SU-DHL-6 (cell line): ENCODE data around the gene OR7A5.

Experiments
- H2AFZ ChIP-seq: fragments of 200-600 bp; sonication (generic); 2 replicates; pipeline ENCODE4 v1.6.1; 2014; ENCODE audit warnings: low read depth, mild to moderate bottlenecking, moderate library complexity, mixed read lengths, antibody characterized with exemption, low read length; ENCODE audit not compliant: severe bottlenecking
- H3F3A ChIP-seq: fragments of 200-600 bp; shearing (Covaris generic); 2 replicates; pipeline ENCODE4 v1.6.0; 2016; ENCODE audit warnings: antibody characterized with exemption, mild to moderate bottlenecking; ENCODE audit not compliant: insufficient read depth
- H3K27ac ChIP-seq: fragments of 200-600 bp; sonication (generic); 2 replicates; pipeline ENCODE4 v1.5.1; 2016; ENCODE audit warnings: low read depth, mild to moderate bottlenecking, low read length, moderate library complexity, mixed read lengths
- H3K27me3 ChIP-seq: fragments of 200-600 bp; sonication (generic), shearing (Covaris generic); 2 replicates; pipeline ENCODE4 v1.6.0; 2014; ENCODE audit warnings: mild to moderate bottlenecking, low read length
- H3K36me3 ChIP-seq: fragments of 200-600 bp; sonication (generic); 2 replicates; pipeline ENCODE4 v1.6.1; 2014; ENCODE audit warnings: mild to moderate bottlenecking, low read length, mixed read lengths
- H3K4me2 ChIP-seq: fragments of 300-600, 200-600 bp; shearing (Covaris generic), sonication (generic); 2 replicates; pipeline ENCODE4 v1.6.0; 2014; ENCODE audit warnings: low read length, low read depth, mild to moderate bottlenecking; ENCODE audit not compliant: poor library complexity, severe bottlenecking
- H3K4me3 ChIP-seq: fragments of 200-600 bp; sonication (generic); 2 replicates; pipeline ENCODE4 v1.5.1; 2014; ENCODE audit warnings: antibody characterized with exemption, low read length, mild to moderate bottlenecking, mixed read lengths; ENCODE audit not compliant: insufficient read depth, poor library complexity, severe bottlenecking
- H3K79me2 ChIP-seq: fragments of 200-600 bp; sonication (generic); 2 replicates; pipeline ENCODE4 v1.6.1; 2014; ENCODE audit warnings: mild to moderate bottlenecking, low read length, moderate library complexity; ENCODE audit not compliant: insufficient read depth
- H3K9ac ChIP-seq: fragments of 200-600 bp; sonication (generic); 2 replicates; pipeline ENCODE4 v1.7.0; 2014; ENCODE audit warnings: mild to moderate bottlenecking, low read length
- H3K9me2 ChIP-seq: fragments of 200-600 bp; sonication (generic); replicated peaks from 2 replicates; pipeline ENCODE4 v1.6.1; 2014; ENCODE audit warnings: low read length; ENCODE audit not compliant: insufficient read depth
- H3K9me3 ChIP-seq: fragments of 200-600 bp; sonication (generic); 2 replicates; pipeline ENCODE4 v1.6.1; 2014; ENCODE audit warnings: low read length, mixed read lengths; ENCODE audit not compliant: insufficient read depth
- H4K20me1 ChIP-seq: fragments of 200-600 bp; sonication (generic); 2 replicates; pipeline ENCODE4 v1.6.1; 2014; ENCODE audit warnings: low read depth, mild to moderate bottlenecking, antibody characterized with exemption, low read length, moderate library complexity, mixed read lengths
- CTCF ChIP-seq: fragments of 200-600 bp; sonication (generic); IDR thresholded peaks from one replicate; pipeline ENCODE4 v1.5.1; 2017; ENCODE audit warnings: antibody characterized with exemption, mild to moderate bottlenecking, low read length, moderate library complexity; ENCODE audit not compliant: insufficient read depth, poor library complexity, severe bottlenecking
- EZH2phosphoT487 ChIP-seq: fragments of 200-600 bp; sonication (generic), shearing (Covaris generic); conservative IDR thresholded peaks from 2 replicates; pipeline ENCODE4 v1.6.1; 2018; ENCODE audit warnings: mild to moderate bottlenecking, antibody characterized with exemption, low read length, moderate library complexity, mixed read lengths

OR7A5 gene

GRCh38 chr19:14821937-14822336, 13.0 kb downstream of the OR7A5 start:
- H3K79me2 ChIP-seq, result no peaks in the 10 kb centered on the region
- no peaks in the 10 kb centered on the region for H3K9me2 ChIP-seq
- no peaks in the 10 kb centered on the region for H3K27me3 ChIP-seq
- H3K36me3 ChIP-seq, result no peaks in the 10 kb centered on the region
- H2AFZ ChIP-seq, result no peak overlapping the region
- no peak overlapping the region for H3K9ac ChIP-seq
- TF ChIP-seq CTCF (no peak), EZH2phosphoT487 (no peak)
- no peaks in the 10 kb centered on the region for H4K20me1 ChIP-seq
- H3K27ac ChIP-seq, result no peak overlapping the region
- no peaks in the 10 kb centered on the region for H3F3A ChIP-seq
- no peaks in the 10 kb centered on the region for H3K9me3 ChIP-seq
- H3K4me3 ChIP-seq, result no peak overlapping the region
- no peak overlapping the region for H3K4me2 ChIP-seq

GRCh38 chr19:14818588-14818987, 16.4 kb downstream of the OR7A5 start:
- H3K9me2 ChIP-seq, result no peaks in the 10 kb centered on the region
- no peaks in the 10 kb centered on the region for H4K20me1 ChIP-seq
- no peaks in the 10 kb centered on the region for H3F3A ChIP-seq
- no peak overlapping the region for H3K4me2 ChIP-seq
- no peak overlapping the region for H3K27ac ChIP-seq
- H2AFZ ChIP-seq, result no peak overlapping the region
- no peaks in the 10 kb centered on the region for H3K9me3 ChIP-seq
- no peaks in the 10 kb centered on the region for H3K27me3 ChIP-seq
- TF ChIP-seq EZH2phosphoT487 (no peak), CTCF (no peak)
- H3K79me2 ChIP-seq, result no peaks in the 10 kb centered on the region
- no peak overlapping the region for H3K4me3 ChIP-seq
- H3K36me3 ChIP-seq, result no peaks in the 10 kb centered on the region
- H3K9ac ChIP-seq, result no peak overlapping the region

- Histone ChIP-seq H4K20me1 (no peaks in the 10 kb centered on the region), H3K36me3 (no peaks in the 10 kb centered on the region), H3F3A (no peaks in the 10 kb centered on the region), H2AFZ (no peak overlapping the region), H3K9me2 (no peaks in the 10 kb centered on the region), H3K4me3 (no peak overlapping the region), H3K9me3 (no peaks in the 10 kb centered on the region), H3K9ac (no peak overlapping the region), H3K4me2 (no peak overlapping the region), H3K27me3 (no peaks in the 10 kb centered on the region), H3K27ac (no peak overlapping the region), H3K79me2 (no peaks in the 10 kb centered on the region)
- TF ChIP-seq EZH2phosphoT487 (no peak), CTCF (no peak)
These were observed 17.9 kb downstream of the OR7A5 start for GRCh38 chr19:14817052-14817451.
